Daoy (cell line): ENCODE data around the gene PRAMEF5. TPM values are rescaled to one million over a fixed set of nuclear protein-coding genes. Genes with fewer than 3 reads are reported as not detected.
A peak's percentile ranks its signal among the peaks of the same experiment; 100 is the strongest.
"Not testable (repeated sequence)": the region's sequence is repeated elsewhere in the genome, so short reads cannot be mapped to it uniquely, and the experiment has no call there.

Experiments
- DNase-seq: peaks from one replicate; pipeline ENCODE4 v3.0.0-alpha.2; 2015; ENCODE audit warnings: low read depth
- total RNA-seq: library from RNA; depleted of rRNA; stranded (reverse); fragments of >200 nt; shearing (Covaris generic); gene quantifications from 2 replicates; pipeline ENCODE4 v1.2.3, GENCODE V29; 2014; rRNA removed

The PRAMEF5 gene
- total RNA-seq: not detected in 2 replicates

GRCh38 chr1:13253898-13254297 lies at the start of gene PRAMEF5:
Gene PRAMEF5, plus strand, starts transcription at chr1:13254198. Its CDS starts 5,071 bp downstream, at chr1:13259269.
- not testable (repeated sequence) for DNase-seq

GRCh38 chr1:13208712-13209111 lies 45.3 kb upstream of the PRAMEF5 start:
- not testable (repeated sequence) for DNase-seq

- not testable (repeated sequence) for DNase-seq
Measured at GRCh38 chr1:13216619-13217018, 37.4 kb upstream of the PRAMEF5 start.

- DNase-seq: not testable (repeated sequence)
Measured at GRCh38 chr1:13219203-13219602, 34.8 kb upstream of the PRAMEF5 start.

GRCh38 chr1:13222788-13223187 lies 31.2 kb upstream of the PRAMEF5 start:
- not testable (repeated sequence) for DNase-seq

GRCh38 chr1:13224480-13225060 lies 29.4 kb upstream of the PRAMEF5 start:
- DNase-seq: no peak

GRCh38 chr1:13225675-13226204 lies 28.3 kb upstream of the PRAMEF5 start, which contains the start of gene PRAMEF18:
Gene PRAMEF18, minus strand, starts transcription at chr1:13226154. Its CDS starts 48 bp downstream, at chr1:13226106.
- DNase-seq: not testable (repeated sequence)

- DNase-seq: not testable (repeated sequence)
Measured at GRCh38 chr1:13227271-13228055, 26.5 kb upstream of the PRAMEF5 start.

- DNase-seq: peak; percentile 11
Measured at GRCh38 chr1:13228343-13228781, 25.6 kb upstream of the PRAMEF5 start.

- DNase-seq: not testable (repeated sequence)
Measured at GRCh38 chr1:13230096-13230495, 23.9 kb upstream of the PRAMEF5 start.

- not testable (repeated sequence) for DNase-seq
Measured at GRCh38 chr1:13230601-13231000, 23.4 kb upstream of the PRAMEF5 start.

GRCh38 chr1:13231061-13231750 lies 22.8 kb upstream of the PRAMEF5 start:
- DNase-seq: not testable (repeated sequence)

GRCh38 chr1:13232056-13232455 lies 21.9 kb upstream of the PRAMEF5 start:
- not testable (repeated sequence) for DNase-seq

- not testable (repeated sequence) for DNase-seq
Measured at GRCh38 chr1:13234057-13234456, 19.9 kb upstream of the PRAMEF5 start.

GRCh38 chr1:13237572-13237971 lies 16.4 kb upstream of the PRAMEF5 start:
- not testable (repeated sequence) for DNase-seq

GRCh38 chr1:13239633-13240032 lies 14.4 kb upstream of the PRAMEF5 start:
- not testable (repeated sequence) for DNase-seq

- DNase-seq: not testable (repeated sequence)
Measured at GRCh38 chr1:13243536-13244263, 10.3 kb upstream of the PRAMEF5 start.

- not testable (repeated sequence) for DNase-seq
Measured at GRCh38 chr1:13245841-13246553, 8.0 kb upstream of the PRAMEF5 start.

- DNase-seq: not testable (repeated sequence)
Measured at GRCh38 chr1:13246554-13246871, 7.5 kb upstream of the PRAMEF5 start.

- not testable (repeated sequence) for DNase-seq
Measured at GRCh38 chr1:13247122-13247521, 6.9 kb upstream of the PRAMEF5 start.

GRCh38 chr1:13265124-13265523 lies 11.1 kb downstream of the PRAMEF5 start:
- DNase-seq: not testable (repeated sequence)
